ENCODE data around the gene TEX36. TPM values are rescaled to one million over a fixed set of nuclear protein-coding genes. Genes with fewer than 3 reads are reported as not detected.
"Not testable (repeated sequence)": the region's sequence is repeated elsewhere in the genome, so short reads cannot be mapped to it uniquely, and the experiment has no call there.

TEX36 gene
- polyA plus RNA-seq, 1 of the 3 experiments (the other 2 are of a cell fraction): not detected

- 32% methylated on average over 3 of the region's 3 CpGs for WGBS (ENCODE audit: low lambda C conversion rate)
- ChIA-PET POLR2A (no interaction called here), CTCF (interaction anchor here (1.4 kb wide), 1 partner anchor 22 kb away, joined by 3 read pairs; no protein-coding TSS in a partner anchor)
These were observed 26.4 kb downstream of the TEX36 start for GRCh38 chr10:125656523-125656922.

GRCh38 chr10:125653113-125653512, 29.9 kb downstream of the TEX36 start:
- POLR2A ChIA-PET; H3K9ac ChIP-seq; H3K79me2 ChIP-seq (ENCODE audit: insufficient read depth); H3K27ac ChIP-seq (ENCODE audit: low read depth in 2 of 2, low read length in 1 of 2); H4K20me1 ChIP-seq (ENCODE audit: insufficient read depth); H3K4me2 ChIP-seq; H3K4me3 ChIP-seq (ENCODE audit: low read depth in 2 of 2, low read length in 1 of 2); DNase-seq; H3K27me3 ChIP-seq (ENCODE audit: insufficient read depth); CTCF ChIA-PET; H3K36me3 ChIP-seq (replicated peaks in 1 of 2; ENCODE audit: control insufficient read depth in 1 of 2, insufficient read depth in 2 of 2, low read length in 1 of 2); H3K9me3 ChIP-seq; H3K4me1 ChIP-seq (ENCODE audit: control insufficient read depth in 1 of 2, insufficient read depth in 2 of 2, low read depth in 1 of 2, low read length in 1 of 2); H2AFZ ChIP-seq (ENCODE audit: low read depth); H3F3A ChIP-seq (replicated peaks; ENCODE audit: insufficient read depth); H3K9me2 ChIP-seq: not testable (repeated sequence)
- 36% methylated on average over 2 of the region's 2 CpGs for WGBS (ENCODE audit: low lambda C conversion rate)

More at GRCh38 chr10:125656523-125656922, 26.4 kb downstream of the TEX36 start:
- DNase-seq: no peak
- Histone ChIP-seq H3K4me3 (ENCODE audit: low read depth in 2 of 2, low read length in 1 of 2) (no peak overlapping the region), H3K27ac (ENCODE audit: low read depth in 2 of 2, low read length in 1 of 2) (no peak overlapping the region), H3K27me3 (ENCODE audit: insufficient read depth) (no peaks in the 10 kb centered on the region), H3K36me3 (replicated peaks in 1 of 2; ENCODE audit: control insufficient read depth in 1 of 2, insufficient read depth in 2 of 2, low read length in 1 of 2) (no peaks in the 10 kb centered on the region), H4K20me1 (ENCODE audit: insufficient read depth) (no peaks in the 10 kb centered on the region), H2AFZ (ENCODE audit: low read depth) (no peak overlapping the region), H3K9me2 (no peaks in the 10 kb centered on the region), H3F3A (replicated peaks; ENCODE audit: insufficient read depth) (no peaks in the 10 kb centered on the region), H3K9me3 (no peaks in the 10 kb centered on the region), H3K4me2 (no peak overlapping the region), H3K9ac (no peak overlapping the region), H3K79me2 (ENCODE audit: insufficient read depth) (no peaks in the 10 kb centered on the region), H3K4me1 (ENCODE audit: control insufficient read depth in 1 of 2, insufficient read depth in 2 of 2, low read depth in 1 of 2, low read length in 1 of 2) (no peaks in the 10 kb centered on the region; a peak in 1 of 4 replicates)
- TF ChIP-seq SMC3 (IDR thresholded peaks at IDR 0.05; ENCODE audit: low read depth, low read length) (no peak), CTCF (IDR thresholded peaks at IDR 0.05) (no peak), MAX (IDR thresholded peaks at IDR 0.05; ENCODE audit: low read depth) (no peak), EP300 (IDR thresholded peaks at IDR 0.05; ENCODE audit: borderline replicate concordance in 1 of 2, low read depth in 1 of 2, low read length in 1 of 2) (no peak), TCF12 (IDR thresholded peaks at IDR 0.05) (no peak), TEAD4 (IDR thresholded peaks at IDR 0.05; ENCODE audit: borderline replicate concordance, insufficient read depth) (no peak), JUND (IDR thresholded peaks at IDR 0.05) (no peak), IRF3 (IDR thresholded peaks at IDR 0.05; ENCODE audit: low read depth, low read length) (no peak), USF2 (IDR thresholded peaks at IDR 0.05; ENCODE audit: borderline replicate concordance, low read depth, low read length) (no peak), RXRA (IDR thresholded peaks at IDR 0.05; ENCODE audit: borderline replicate concordance, low read depth) (no peak), FOSL2 (IDR thresholded peaks at IDR 0.05; ENCODE audit: borderline replicate concordance, low read depth) (no peak), MXI1 (IDR thresholded peaks at IDR 0.05; ENCODE audit: low read depth, low read length) (no peak), ELF1 (IDR thresholded peaks at IDR 0.05) (no peak), USF1 (IDR thresholded peaks at IDR 0.05; ENCODE audit: borderline replicate concordance, low read depth) (no peak), NRF1 (IDR thresholded peaks at IDR 0.05; ENCODE audit: low read depth, low read length) (no peak), EZH2phosphoT487 (IDR thresholded peaks at IDR 0.05; ENCODE audit: borderline replicate concordance, low read depth) (no peak), FOXM1 (IDR thresholded peaks at IDR 0.05; ENCODE audit: low read depth) (no peak), SIN3A (IDR thresholded peaks at IDR 0.05; ENCODE audit: borderline replicate concordance, low read depth, low read length) (no peak), POLR2AphosphoS5 (IDR thresholded peaks at IDR 0.05; ENCODE audit: low read depth, low read length) (no peak)
